T-helper 22 cell (primary cell): ENCODE data around the gene VCX3B.
"Not testable (repeated sequence)": the region's sequence is repeated elsewhere in the genome, so short reads cannot be mapped to it uniquely, and the experiment has no call there.

Experiments used
- DNase-seq: peaks from one replicate; pipeline ENCODE4 v3.0.0-alpha.2; 2020; ENCODE audit warnings: low read depth

The VCX3B gene

DNA sequence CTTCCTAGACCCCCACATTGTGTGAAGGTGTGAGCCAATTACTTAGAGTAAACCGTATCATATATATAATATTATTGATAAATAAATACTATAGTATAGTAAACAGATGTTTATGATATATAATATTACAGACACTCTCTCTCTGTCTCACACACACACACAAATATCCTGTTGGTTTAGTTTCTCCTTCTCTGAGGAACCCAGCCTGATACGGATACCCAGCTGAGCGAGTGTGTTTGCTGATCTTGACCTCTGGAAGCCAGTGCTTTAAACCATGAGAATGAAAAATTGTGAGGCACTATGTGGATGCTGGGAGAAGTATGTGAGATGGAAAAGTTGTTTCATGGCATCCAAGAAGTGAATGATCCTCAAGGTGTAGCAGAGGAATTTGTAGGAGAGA is at the start of gene VCX3B:
Gene VCX3B (plus strand): TSS at position 301 of the 400 bp plus-strand sequence. CDS start 621 bp downstream, outside the sequence.
- DNase-seq, result not testable (repeated sequence)

DNA sequence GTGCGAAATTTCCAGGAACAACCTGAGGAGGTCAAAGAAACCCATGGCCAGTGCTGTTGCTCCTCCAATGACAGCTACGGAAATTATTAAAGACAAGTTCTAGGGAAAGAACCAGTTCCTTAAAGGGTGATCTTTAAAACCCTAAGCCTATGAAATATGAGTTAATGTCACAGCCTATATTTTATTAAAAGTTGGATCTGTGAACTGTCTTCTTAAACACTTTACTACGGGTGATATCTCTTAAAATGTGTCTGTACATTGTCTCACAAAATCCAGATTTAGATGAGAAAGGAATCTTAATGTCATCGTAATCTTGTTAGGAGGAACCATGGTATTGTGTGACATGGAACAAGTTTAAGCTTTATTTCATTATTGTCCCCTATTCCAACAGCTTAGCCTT is 46.3 kb upstream of the VCX3B start:
- DNase-seq, result no peak

DNA sequence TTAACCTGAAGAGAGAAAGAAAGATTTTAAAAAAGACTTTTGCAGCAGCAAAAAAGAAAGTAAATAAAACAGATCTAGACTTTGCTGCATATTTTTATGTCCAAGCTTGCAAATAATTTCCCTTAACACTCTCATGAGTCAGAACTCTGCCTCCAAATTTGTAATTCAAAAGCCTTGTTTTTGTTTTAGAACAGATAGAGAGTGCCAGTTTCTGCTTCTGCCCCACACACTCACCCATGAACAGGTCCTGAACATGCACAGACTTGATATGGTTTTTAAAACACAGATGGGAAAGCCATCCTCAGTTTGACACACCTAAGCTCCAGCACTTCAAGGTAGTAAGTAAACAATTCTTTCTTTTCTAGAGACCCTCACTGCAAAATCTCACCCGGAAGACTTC is 39.7 kb upstream of the VCX3B start:
- no peak for DNase-seq

DNA sequence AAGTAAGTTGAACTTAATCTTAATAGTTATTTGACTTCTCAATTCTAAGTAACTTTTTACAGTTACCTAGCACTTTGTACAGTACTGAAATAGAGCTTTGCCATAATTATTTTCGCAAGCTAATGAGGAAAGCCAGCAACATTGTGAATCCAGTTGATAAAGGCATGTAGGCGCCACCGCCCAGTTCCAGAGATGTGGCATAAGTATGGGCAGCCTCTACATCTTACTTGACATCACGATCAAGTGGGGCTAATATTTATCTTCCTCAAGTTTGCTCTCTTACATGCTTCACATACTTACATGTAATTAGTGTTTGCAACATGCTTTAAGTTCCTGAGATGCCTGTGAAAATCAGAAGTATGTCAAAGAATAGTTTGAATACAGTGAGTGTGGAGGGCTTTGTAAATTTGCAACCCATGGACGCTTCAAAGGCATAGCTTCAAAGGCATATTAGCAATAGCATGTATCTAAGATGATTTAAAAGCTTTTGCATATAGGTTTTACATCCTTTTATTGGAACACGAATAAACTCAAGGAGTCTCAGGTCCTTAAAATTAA is 34.9 kb upstream of the VCX3B start:
- DNase-seq, result no peak

DNA sequence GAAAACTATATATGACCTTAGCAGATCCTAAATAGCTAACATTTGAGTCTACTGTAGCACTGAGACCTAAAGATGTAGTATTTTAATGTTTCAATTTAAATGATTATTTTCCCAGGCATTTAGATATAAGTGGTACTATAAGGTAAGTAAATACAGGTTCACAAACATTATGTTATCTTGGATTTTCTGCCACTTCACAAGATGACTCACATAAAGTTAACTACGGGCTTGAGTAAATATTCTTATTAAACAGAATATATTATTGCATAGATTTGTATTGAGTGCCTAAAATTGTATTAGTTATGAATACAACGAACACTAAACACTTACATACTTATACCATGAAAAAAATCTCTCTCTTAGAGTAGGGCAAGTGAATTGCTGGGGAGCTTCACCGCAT is 34.2 kb upstream of the VCX3B start:
- DNase-seq, result no peak

DNA sequence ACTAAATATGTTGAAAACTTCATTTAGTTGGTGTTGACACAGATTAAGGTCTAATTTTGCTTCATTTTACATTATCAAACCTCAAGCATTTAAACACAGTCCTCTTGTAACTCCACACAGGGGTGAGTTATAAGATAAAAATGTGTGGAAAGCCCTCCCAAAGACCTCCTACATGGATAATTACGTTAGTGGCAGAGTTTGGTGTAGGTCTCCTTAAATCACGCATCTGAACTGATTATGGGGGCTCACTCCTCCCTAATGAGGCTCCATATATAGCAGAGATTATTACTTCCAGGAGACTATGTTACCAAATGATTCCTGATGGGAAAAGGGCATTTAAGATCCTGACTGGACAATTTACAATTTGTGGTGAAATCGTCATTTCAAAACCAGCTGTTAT is 32.2 kb upstream of the VCX3B start:
- no peak for DNase-seq

DNA sequence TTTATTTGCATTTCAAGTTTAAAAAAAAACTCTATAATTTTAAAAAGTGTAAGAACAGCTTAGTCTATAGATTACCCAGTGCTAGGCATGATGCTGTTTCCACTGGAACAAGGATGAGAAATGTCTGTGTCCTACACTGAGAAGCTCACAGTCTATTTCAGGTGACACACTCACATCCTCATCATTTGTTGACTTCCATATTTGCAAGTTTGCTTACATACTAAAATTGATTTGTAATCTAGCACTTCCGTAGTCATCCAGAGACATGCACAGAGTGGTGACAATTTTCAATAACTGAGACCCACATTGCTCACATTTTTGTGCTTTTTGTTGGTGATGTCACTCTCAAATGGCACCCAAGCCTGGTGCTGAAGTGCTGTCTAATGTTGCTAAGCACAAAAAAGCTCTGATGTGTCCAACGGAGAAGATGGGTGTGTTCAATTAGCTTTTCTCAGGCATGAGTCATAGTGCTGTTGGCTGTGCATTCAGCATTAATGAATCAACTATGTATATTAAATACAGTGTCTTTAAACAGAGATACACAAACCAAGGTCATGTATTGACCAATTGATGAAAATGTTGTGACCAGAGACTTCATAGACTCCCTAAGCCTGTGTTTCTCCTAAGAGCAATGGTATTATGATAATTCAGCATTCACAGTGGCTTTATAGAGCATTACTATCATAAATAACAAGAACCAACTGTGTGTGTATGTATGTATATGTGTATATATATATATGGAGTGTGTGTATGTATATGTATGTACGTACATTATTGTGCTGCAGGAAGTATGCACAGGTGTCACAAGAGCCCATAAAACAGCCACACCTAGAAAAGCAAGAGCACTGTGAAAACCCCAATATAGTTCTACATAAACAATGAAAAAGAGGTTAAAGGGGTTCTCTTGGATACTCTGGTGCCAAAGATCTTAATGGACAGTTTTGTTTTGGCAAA is 31.2 kb upstream of the VCX3B start:
- DNase-seq, result no peak

DNA sequence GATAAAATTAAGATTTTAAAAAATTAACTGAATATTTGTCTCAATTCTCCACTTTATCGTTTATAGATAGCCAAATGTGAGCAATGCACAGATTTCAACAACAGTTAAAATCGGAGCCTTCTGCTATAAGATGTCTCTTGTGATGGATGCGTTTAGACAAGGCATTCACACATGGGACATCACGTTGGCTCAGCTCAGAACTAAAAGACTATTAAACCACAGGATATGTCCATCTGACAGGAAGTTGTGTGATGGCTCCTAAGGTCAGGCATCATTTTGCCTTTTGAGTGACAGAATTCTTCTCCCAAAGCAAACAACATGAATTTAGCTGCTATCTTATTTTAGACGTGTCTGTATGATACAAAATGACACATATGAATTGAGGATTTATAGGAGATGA is 17.3 kb upstream of the VCX3B start:
- DNase-seq, result no peak

DNA sequence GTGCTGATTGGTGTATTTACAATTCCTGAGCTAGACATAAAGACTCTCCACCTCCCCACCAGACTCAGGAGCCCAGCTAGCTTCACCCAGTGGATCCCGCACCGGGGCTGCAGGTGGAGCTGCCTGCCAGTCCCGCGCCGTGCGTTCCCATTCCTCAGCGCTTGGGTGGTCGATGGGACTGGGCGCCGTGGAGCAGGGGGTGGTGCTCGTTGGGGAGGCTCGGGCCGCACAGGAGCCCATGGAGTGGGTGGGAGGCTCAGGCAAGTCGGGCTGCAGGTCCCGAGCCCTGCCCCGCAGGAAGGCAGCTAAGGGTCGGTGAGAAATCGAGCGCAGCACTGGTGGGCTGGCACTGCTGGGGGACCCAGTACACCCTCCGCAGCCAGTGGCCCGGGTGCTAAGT is 12.3 kb upstream of the VCX3B start:
- not testable (repeated sequence) for DNase-seq

DNA sequence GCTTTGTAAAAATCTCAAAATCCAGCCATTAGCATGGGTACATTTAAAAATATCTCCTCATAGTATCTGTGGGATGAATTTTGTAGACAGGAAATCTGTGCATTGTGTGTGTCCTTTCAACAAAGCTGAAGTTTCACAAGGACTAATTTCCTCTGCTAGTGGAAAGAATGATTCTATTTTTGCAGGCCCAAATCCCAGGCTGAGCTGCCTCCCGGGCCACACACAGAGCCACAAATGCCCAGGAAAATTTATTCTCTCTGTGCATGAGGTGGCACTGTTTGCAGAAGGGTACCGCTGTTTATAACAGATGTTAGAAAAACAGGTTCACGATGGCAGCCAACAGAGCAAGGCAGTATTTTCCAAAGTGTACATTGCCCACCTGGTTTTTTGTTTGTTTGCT is 11.0 kb upstream of the VCX3B start:
- DNase-seq, result no peak

DNA sequence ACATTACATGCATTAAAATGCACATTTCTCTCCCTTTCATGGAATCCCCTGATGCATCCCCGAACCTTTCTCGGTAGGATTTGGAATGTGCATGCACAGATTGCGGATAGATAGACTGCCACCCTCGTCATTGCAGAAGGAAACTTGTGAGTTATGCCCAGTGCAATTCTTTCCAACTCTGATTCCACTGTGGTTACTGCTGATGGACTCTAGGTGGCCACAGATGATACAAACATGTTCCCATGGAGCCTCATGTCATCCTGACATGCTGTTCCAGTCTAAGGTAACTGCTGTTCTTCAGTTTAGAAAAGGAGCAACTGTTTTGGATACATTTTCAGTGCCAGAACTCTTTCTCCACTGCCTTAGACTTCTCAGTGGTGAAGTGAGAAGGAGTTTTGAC is 9.1 kb upstream of the VCX3B start:
- DNase-seq, result no peak

DNA sequence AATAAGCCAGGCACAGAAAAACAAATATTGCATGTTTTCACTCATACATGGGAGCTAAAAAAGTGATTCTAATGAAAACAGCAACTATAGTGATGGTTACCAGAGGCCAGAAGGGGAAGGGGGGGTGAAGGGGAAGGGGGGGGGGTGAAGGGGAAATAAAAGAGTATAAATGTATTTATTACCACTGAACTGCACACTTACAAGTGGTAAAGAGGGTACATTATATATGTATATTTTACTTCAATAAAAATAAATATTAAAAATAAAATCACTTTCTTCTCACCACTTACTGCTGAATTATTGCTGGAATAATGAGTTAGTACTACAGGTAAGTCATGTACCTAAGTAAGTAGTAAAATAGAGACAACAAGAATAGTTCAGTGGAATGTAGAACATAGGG is 2.1 kb upstream of the VCX3B start:
- DNase-seq, result no peak

DNA sequence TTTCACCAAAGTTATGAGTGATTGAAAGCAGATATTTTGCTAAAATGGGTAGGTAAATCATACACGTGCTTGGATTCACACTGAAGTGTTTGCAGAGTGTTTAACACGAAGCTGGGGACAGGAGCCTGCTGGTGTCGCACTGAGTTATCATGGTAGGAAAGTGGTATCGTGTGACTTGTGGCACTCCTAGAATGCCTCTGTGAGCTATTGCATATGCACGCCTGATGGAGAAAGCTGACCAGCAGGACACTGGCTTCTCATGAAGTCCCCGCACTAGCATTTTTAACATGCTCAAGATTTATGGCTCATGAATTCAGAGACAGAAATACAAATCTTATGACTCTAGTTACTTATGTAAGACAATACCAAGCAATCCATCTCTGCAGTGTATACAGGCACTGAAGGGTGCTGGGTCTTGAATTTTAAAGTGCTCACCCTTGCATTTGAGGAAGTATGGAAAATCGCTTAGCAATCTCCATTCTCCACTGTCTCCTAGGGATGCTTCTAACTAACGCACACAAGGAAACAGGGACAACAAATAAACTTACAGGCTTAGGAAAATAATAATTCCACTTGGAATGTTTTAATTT is 19.8 kb downstream of the VCX3B start:
- no peak for DNase-seq

DNA sequence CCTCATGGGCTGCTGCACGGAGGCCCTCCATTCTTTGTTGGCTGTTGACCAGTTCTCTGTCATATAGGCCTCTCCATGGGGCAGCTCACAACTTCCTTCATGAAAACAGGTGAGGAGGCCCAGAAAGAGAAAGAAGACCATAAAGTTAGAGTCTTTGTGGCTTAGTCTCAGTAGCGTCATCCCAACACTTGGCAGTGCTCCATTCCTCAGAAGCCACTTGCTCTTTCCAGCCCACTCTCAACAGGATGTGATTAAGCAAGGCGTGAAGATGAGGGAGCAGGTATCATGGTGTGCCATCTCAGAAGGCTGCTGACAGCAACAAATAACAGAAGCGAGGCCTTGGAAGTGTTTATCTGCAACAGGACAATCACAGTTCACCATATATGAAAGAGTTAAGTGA is 30.4 kb downstream of the VCX3B start:
- not testable (repeated sequence) for DNase-seq

DNA sequence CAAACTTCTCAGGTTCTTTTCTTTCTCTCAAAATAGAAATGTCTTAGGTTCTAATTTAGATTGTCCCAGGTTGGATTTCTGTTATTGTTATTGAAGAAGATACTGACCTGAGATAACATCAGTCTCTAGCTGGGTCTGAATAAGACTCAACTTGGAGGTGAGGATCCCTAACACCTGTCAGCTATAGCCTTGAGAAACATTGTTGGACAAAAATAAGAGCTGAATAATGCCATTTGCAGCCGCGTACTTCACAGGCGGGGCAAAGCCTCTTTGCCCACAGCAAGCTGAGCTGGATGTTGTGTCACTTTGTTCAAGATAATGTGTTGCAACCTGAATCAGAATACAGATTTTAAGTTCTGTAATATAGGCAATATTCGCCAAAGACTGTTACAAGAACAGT is 35.6 kb downstream of the VCX3B start:
- DNase-seq, result no peak

DNA sequence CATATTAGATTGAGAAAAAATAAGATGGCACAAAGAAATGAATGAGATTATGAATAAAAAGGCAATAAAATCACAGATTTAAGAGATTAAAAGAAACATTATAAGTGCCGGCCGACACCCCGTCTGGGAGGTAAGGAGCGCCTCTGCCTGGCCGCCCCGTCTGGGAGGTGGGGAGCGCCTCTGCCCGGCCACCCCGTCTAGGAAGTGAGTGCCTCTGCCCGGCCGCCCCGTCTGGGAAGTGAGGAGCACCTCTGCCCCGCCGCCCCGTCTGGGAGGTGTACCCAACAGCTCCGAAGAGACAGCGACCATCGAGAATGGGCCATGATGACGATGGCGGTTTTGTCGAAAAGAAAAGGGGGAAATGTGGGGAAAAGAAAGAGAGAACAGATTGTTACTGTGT is 37.5 kb downstream of the VCX3B start:
- DNase-seq, result not testable (repeated sequence)

DNA sequence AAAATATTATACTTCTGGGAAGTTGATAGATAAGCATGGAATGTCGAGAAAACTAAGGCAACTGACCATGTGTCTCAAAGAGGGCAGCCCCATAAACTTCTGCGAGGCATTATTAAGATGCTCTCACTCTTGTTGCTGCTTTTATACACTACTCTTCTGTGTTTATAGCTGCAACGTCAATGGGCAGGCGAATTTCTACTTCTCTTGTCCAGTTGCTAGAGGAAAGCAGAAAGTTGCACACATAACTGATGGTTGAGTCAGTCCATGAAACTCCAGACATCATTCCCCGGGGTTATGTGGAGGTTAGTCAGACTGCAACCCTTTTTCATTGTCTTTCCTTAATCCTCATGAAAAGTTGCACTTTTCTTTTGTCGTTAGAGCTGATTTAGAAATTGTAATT is 39.8 kb downstream of the VCX3B start:
- no peak for DNase-seq
